Measurements from ENCODE around the gene MAGEA1.
"Not testable (repeated sequence)": the region's sequence is repeated elsewhere in the genome, so short reads cannot be mapped to it uniquely, and the experiment has no call there.

MAGEA1 gene, protein sequence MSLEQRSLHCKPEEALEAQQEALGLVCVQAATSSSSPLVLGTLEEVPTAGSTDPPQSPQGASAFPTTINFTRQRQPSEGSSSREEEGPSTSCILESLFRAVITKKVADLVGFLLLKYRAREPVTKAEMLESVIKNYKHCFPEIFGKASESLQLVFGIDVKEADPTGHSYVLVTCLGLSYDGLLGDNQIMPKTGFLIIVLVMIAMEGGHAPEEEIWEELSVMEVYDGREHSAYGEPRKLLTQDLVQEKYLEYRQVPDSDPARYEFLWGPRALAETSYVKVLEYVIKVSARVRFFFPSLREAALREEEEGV

GRCh38 chrX:153179131-153179530 lies at the start of gene MAGEA1:
Gene MAGEA1, plus strand, starts transcription at chrX:153179284. Its CDS starts 3,106 bp downstream, at chrX:153182390.
- Histone ChIP-seq H3K9me3 (no peaks in the 10 kb centered on the region), H3K4me1 (ENCODE audit: control insufficient read depth in 1 of 2, insufficient read depth in 1 of 2, low read depth in 1 of 2, low read length in 1 of 2) (no peaks in the 10 kb centered on the region), H3K27me3 (no peaks in the 10 kb centered on the region), H3K36me3 (no peaks in the 10 kb centered on the region), H3K4me3 (ENCODE audit: low read depth in 1 of 2, low read length in 1 of 2) (no peak within 1 kb of the TSS), H3K27ac (no peak within 1 kb of the TSS)
- TF ChIP-seq, protein P1, sequence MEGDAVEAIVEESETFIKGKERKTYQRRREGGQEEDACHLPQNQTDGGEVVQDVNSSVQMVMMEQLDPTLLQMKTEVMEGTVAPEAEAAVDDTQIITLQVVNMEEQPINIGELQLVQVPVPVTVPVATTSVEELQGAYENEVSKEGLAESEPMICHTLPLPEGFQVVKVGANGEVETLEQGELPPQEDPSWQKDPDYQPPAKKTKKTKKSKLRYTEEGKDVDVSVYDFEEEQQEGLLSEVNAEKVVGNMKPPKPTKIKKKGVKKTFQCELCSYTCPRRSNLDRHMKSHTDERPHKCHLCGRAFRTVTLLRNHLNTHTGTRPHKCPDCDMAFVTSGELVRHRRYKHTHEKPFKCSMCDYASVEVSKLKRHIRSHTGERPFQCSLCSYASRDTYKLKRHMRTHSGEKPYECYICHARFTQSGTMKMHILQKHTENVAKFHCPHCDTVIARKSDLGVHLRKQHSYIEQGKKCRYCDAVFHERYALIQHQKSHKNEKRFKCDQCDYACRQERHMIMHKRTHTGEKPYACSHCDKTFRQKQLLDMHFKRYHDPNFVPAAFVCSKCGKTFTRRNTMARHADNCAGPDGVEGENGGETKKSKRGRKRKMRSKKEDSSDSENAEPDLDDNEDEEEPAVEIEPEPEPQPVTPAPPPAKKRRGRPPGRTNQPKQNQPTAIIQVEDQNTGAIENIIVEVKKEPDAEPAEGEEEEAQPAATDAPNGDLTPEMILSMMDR (IDR thresholded peaks at IDR 0.05): no peak

- H3K4me1 ChIP-seq (ENCODE audit: control insufficient read depth in 1 of 2, insufficient read depth in 1 of 2, low read depth in 1 of 2, low read length in 1 of 2); H3K4me3 ChIP-seq (ENCODE audit: low read depth in 1 of 2, low read length in 1 of 2); H3K27ac ChIP-seq; H3K9me3 ChIP-seq; H3K27me3 ChIP-seq; H3K36me3 ChIP-seq: not testable (repeated sequence)
Observed at GRCh38 chrX:153132924-153133323, 46.2 kb upstream of the MAGEA1 start.

GRCh38 chrX:153139074-153139473 lies 40.0 kb upstream of the MAGEA1 start:
- H3K36me3 ChIP-seq; H3K27me3 ChIP-seq; H3K27ac ChIP-seq; H3K4me3 ChIP-seq (ENCODE audit: low read depth in 1 of 2, low read length in 1 of 2); H3K9me3 ChIP-seq; H3K4me1 ChIP-seq (ENCODE audit: control insufficient read depth in 1 of 2, insufficient read depth in 1 of 2, low read depth in 1 of 2, low read length in 1 of 2): not testable (repeated sequence)

- H3K4me1 ChIP-seq (ENCODE audit: control insufficient read depth in 1 of 2, insufficient read depth in 1 of 2, low read depth in 1 of 2, low read length in 1 of 2): not testable (repeated sequence)
Observed at GRCh38 chrX:153146288-153146687, 32.8 kb upstream of the MAGEA1 start.

DNA sequence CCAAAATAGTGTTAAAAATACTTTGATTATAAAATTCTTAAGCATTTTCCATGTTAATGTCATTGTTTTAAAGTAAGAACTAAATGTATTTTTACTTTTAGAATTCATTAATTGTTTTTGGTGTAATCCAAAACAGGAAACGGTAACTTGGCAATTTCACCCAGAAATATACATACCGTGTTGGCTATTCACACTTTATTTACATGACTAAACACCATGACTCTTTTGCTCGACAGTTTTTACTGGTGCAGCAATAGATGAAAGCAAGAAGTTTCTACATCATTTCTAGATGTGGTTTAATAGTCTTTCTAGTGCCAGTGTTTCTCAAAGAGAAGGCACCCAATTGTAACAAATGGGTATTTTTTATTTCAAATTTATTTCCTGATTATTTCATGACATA lies 25.6 kb upstream of the MAGEA1 start:
- Histone ChIP-seq H3K36me3 (no peaks in the 10 kb centered on the region), H3K9me3 (no peaks in the 10 kb centered on the region), H3K27ac (no peak overlapping the region), H3K4me1 (ENCODE audit: control insufficient read depth in 1 of 2, insufficient read depth in 1 of 2, low read depth in 1 of 2, low read length in 1 of 2) (no peaks in the 10 kb centered on the region), H3K27me3 (peaks cover 19% of the 10 kb centered on the region), H3K4me3 (ENCODE audit: low read depth in 1 of 2, low read length in 1 of 2) (no peak overlapping the region)
- TF ChIP-seq, protein P1 (IDR thresholded peaks at IDR 0.05): no peak

More at GRCh38 chrX:153146288-153146687, 32.8 kb upstream of the MAGEA1 start:
- H3K27ac ChIP-seq; H3K4me3 ChIP-seq (ENCODE audit: low read depth in 1 of 2, low read length in 1 of 2); H3K36me3 ChIP-seq; H3K27me3 ChIP-seq; H3K9me3 ChIP-seq: not testable (repeated sequence)

GRCh38 chrX:153157450-153157849 lies 21.6 kb upstream of the MAGEA1 start:
- no peaks in the 10 kb centered on the region for H3K36me3 ChIP-seq
- peaks cover 3% of the 10 kb centered on the region for H3K27me3 ChIP-seq
- H3K9me3 ChIP-seq: no peaks in the 10 kb centered on the region
- TF ChIP-seq, protein P1 (IDR thresholded peaks at IDR 0.05): no peak
- H3K4me1 ChIP-seq (ENCODE audit: control insufficient read depth in 1 of 2, insufficient read depth in 1 of 2, low read depth in 1 of 2, low read length in 1 of 2): no peaks in the 10 kb centered on the region
- H3K4me3 ChIP-seq (ENCODE audit: low read depth in 1 of 2, low read length in 1 of 2): no peak overlapping the region
- no peak overlapping the region for H3K27ac ChIP-seq

- no peak overlapping the region for H3K27ac ChIP-seq
- H3K9me3 ChIP-seq: no peaks in the 10 kb centered on the region
- no peaks in the 10 kb centered on the region for H3K4me1 ChIP-seq (ENCODE audit: control insufficient read depth in 1 of 2, insufficient read depth in 1 of 2, low read depth in 1 of 2, low read length in 1 of 2)
- no peak overlapping the region for H3K4me3 ChIP-seq (ENCODE audit: low read depth in 1 of 2, low read length in 1 of 2)
- H3K27me3 ChIP-seq: no peaks in the 10 kb centered on the region
- TF ChIP-seq, protein P1 (IDR thresholded peaks at IDR 0.05): no peak
- H3K36me3 ChIP-seq: no peaks in the 10 kb centered on the region
Observed at GRCh38 chrX:153158319-153158718, 20.8 kb upstream of the MAGEA1 start.

Measured in neutrophil (primary cell).